ENCODE measurements around the gene GRM2. TPM values are rescaled to one million over a fixed set of nuclear protein-coding genes. Genes with fewer than 3 reads are reported as not detected.
A peak's percentile ranks its signal among the peaks of the same experiment; 100 is the strongest.

GRM2 gene
- total RNA-seq, 4 donors from 2014 or later = 1.9 to 7.3 (median 5.8) TPM

DNA sequence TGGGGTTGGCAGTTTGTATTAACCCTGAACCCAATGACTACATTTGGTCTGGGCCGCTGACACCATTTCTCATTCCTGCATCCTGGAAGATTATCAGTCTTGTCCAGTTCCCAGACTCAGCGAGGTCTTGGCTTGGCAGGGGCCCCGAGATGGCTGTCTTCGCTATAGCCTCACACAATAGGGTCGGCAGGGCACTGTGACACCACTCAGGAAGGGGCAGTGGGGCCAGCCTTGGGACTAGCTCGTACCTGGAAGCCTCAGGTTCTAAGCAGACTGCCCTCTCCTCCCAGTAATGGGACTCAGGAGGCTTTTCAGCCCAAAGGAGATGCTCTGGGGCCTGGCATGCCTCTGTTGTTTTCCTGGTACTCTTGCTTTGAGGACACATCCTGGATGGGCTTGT lies 26.7 kb upstream of the GRM2 start:
- WGBS = 73% methylated on average over 5 of the region's 6 CpGs
- TF ChIP-seq POLR2AphosphoS5 (IDR thresholded peaks at IDR 0.05) = no peak
- TF ChIP-seq, protein P1, sequence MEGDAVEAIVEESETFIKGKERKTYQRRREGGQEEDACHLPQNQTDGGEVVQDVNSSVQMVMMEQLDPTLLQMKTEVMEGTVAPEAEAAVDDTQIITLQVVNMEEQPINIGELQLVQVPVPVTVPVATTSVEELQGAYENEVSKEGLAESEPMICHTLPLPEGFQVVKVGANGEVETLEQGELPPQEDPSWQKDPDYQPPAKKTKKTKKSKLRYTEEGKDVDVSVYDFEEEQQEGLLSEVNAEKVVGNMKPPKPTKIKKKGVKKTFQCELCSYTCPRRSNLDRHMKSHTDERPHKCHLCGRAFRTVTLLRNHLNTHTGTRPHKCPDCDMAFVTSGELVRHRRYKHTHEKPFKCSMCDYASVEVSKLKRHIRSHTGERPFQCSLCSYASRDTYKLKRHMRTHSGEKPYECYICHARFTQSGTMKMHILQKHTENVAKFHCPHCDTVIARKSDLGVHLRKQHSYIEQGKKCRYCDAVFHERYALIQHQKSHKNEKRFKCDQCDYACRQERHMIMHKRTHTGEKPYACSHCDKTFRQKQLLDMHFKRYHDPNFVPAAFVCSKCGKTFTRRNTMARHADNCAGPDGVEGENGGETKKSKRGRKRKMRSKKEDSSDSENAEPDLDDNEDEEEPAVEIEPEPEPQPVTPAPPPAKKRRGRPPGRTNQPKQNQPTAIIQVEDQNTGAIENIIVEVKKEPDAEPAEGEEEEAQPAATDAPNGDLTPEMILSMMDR (IDR thresholded peaks at IDR 0.05) = no peak
- TF ChIP-seq EP300 (IDR thresholded peaks at IDR 0.05) = no peak
- no peak for TF ChIP-seq POLR2A (IDR thresholded peaks at IDR 0.05)
- Histone ChIP-seq H3K27ac (peak overlapping the region; percentile 41), H3K4me1 (peaks cover 80% of the 10 kb centered on the region), H3K4me3 (no peak overlapping the region), H3K27me3 (no peaks in the 10 kb centered on the region), H3K9me3 (no peaks in the 10 kb centered on the region), H3K36me3 (peaks cover 26% of the 10 kb centered on the region)
- no peak for DNase-seq (ENCODE audit: low spot score in 2 of 2)

DNA sequence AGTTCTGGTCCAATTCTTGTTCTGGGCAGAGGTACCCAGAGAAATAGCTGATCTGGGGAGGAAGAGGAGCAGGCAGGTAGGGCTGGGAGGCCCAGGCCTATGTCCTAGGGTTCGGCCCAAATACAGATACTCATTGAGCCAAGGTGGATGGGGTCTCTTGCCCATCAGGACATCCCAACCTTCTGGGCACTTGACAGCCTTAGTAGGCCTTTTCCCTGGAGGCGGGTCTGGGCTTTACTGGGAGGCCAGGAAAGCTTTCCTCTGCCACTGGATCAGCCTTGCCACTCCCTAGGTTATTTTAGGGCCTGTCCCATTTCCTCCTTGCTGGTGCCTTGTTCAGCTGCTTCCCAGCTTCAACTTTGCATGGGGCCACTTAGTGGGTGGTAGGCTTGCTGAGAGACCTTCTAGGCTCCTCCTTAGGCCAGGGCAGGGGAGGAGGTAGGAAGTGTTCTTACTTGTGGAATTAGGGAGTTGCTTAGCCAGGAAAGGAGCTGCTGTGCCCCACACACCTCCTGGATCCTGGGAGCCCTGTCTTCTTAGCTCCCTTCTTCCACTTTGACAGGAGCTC lies 26.1 kb upstream of the GRM2 start:
- Histone ChIP-seq H3K36me3 (peaks cover 28% of the 10 kb centered on the region), H3K27me3 (no peaks in the 10 kb centered on the region), H3K9me3 (no peaks in the 10 kb centered on the region), H3K27ac (peak overlapping the region; percentile 41), H3K4me1 (peaks cover 80% of the 10 kb centered on the region), H3K4me3 (no peak overlapping the region)
- WGBS = no CpG with 5 or more reads among the region's 2 CpGs
- TF ChIP-seq POLR2A (IDR thresholded peaks at IDR 0.05) (no peak), POLR2AphosphoS5 (IDR thresholded peaks at IDR 0.05) (no peak), EP300 (IDR thresholded peaks at IDR 0.05) (no peak)
- TF ChIP-seq, protein P1 (IDR thresholded peaks at IDR 0.05) = no peak
- no peak for DNase-seq (ENCODE audit: low spot score in 2 of 2)

DNA sequence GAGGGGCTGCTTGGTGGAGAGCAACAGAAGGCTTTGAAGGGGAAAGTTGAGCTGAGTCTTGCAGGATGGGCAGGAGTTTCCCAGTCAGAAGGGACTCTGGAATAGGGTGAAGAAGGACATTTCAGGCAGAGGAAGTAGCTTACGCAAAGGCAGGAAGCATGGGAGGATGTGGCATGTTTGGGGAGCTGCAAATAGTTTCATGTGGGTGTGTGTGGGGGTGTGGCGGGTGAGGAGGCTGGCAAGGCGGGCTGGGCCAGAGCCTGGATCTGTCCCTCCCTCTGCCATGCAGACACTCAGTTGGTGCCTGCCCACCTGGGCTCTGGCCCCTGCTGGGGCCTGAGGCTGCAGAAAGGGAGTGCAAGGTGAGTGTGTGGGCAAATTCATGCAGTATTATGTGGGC lies 25.4 kb upstream of the GRM2 start:
- H3K9me3 ChIP-seq = no peaks in the 10 kb centered on the region
- H3K36me3 ChIP-seq = peaks cover 31% of the 10 kb centered on the region
- 27% methylated on average over 3 of the region's 3 CpGs for WGBS
- peak overlapping the region; percentile 41 for H3K27ac ChIP-seq
- peaks cover 80% of the 10 kb centered on the region for H3K4me1 ChIP-seq
- H3K4me3 ChIP-seq = no peak overlapping the region
- TF ChIP-seq EP300 (IDR thresholded peaks at IDR 0.05) (no peak), POLR2AphosphoS5 (IDR thresholded peaks at IDR 0.05) (no peak), POLR2A (IDR thresholded peaks at IDR 0.05) (no peak)
- TF ChIP-seq, protein P1 (IDR thresholded peaks at IDR 0.05) = no peak
- DNase-seq (ENCODE audit: low spot score in 2 of 2) = no peak
- H3K27me3 ChIP-seq = no peaks in the 10 kb centered on the region

DNA sequence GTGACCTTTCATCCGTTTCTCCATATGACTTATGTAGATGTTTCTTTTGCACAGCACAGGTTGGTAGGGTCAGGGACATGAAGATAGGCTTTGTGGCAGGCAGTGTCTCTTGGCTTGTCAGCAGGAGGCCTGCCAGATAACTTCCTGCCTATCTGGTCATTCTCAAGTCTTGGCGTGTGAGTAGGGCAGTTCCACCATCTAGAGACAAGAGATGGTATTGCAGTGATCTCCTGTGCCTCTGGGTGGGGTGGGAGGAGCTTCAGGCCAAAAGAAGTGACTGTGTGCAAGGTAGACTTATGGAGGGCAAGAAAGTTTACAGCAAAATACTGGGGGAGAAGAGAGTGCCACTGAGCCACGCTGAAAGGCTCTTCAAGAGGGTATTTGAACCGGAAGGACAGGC lies 24.8 kb upstream of the GRM2 start:
- DNase-seq (ENCODE audit: low spot score in 2 of 2) = no peak
- TF ChIP-seq POLR2A (IDR thresholded peaks at IDR 0.05) (no peak), POLR2AphosphoS5 (IDR thresholded peaks at IDR 0.05) (no peak)
- TF ChIP-seq, protein P1 (IDR thresholded peaks at IDR 0.05) = peak; percentile 68 to 86
- Histone ChIP-seq H3K27ac (no peak overlapping the region), H3K4me1 (peaks cover 80% of the 10 kb centered on the region), H3K4me3 (no peak overlapping the region), H3K27me3 (no peaks in the 10 kb centered on the region), H3K36me3 (peaks cover 36% of the 10 kb centered on the region), H3K9me3 (no peaks in the 10 kb centered on the region)
- 32% methylated on average over 4 of the region's 4 CpGs for WGBS

DNA sequence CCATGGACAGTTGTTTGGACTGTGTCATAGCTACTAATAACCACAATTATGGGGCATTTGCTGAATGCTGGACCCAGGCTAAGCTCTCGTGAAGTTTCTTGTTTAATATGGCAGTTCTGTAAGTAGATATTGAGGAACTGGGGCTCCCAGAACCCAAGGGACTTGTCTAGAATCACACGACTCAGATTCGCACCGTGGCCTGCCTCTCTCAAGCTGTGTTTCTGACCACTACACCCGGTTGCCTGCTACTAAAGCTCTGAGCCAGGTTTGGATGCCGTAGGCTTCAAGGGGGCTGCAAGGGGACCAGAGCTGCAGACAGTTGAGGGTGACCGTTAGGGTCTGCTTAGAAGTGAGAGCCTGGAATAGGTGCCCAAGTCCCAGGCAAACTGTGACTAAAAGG lies 24.3 kb upstream of the GRM2 start:
- TF ChIP-seq EP300 (IDR thresholded peaks at IDR 0.05) (no peak), POLR2A (IDR thresholded peaks at IDR 0.05) (no peak), POLR2AphosphoS5 (IDR thresholded peaks at IDR 0.05) (no peak)
- TF ChIP-seq, protein P1 (IDR thresholded peaks at IDR 0.05) = no peak
- no peak overlapping the region for H3K4me3 ChIP-seq
- H3K4me1 ChIP-seq = peaks cover 80% of the 10 kb centered on the region
- H3K9me3 ChIP-seq = no peaks in the 10 kb centered on the region
- peaks cover 41% of the 10 kb centered on the region for H3K36me3 ChIP-seq
- H3K27me3 ChIP-seq = no peaks in the 10 kb centered on the region
- DNase-seq (ENCODE audit: low spot score in 2 of 2) = no peak
- no peak overlapping the region for H3K27ac ChIP-seq
- 82% methylated on average over 7 of the region's 7 CpGs for WGBS

Measured in suprapubic skin (tissue), 4 donors.